Memory B cell (primary cell): ENCODE data around the gene TDP2.
"Not testable (repeated sequence)": the region's sequence is repeated elsewhere in the genome, so short reads cannot be mapped to it uniquely, and the experiment has no call there.

ENCODE experiments used
- ATAC-seq: fragments of 150-1000 bp; cut with Tn5 transposase; 2 replicates; pipeline ENCODE4 v1.10.0; 2021; ENCODE audit warnings: low read depth, mild to moderate bottlenecking, moderate library complexity
- DNase-seq, 2 donors: peaks; one replicate each; pipeline ENCODE4 v3.0.0; 2022; ENCODE audit warnings: low spot score in 2 of 2
- H3K27ac Mint-ChIP-seq: one replicate; pipeline ENCODE4 v1.8.0; 2022; ENCODE audit warnings: mild to moderate bottlenecking, moderate library complexity, mixed read lengths
- H3K27me3 Mint-ChIP-seq: one replicate; pipeline ENCODE4 v1.8.0; 2022; ENCODE audit warnings: mixed read lengths
- H3K36me3 Mint-ChIP-seq: one replicate; pipeline ENCODE4 v1.8.0; 2022; ENCODE audit warnings: mild to moderate bottlenecking, mixed read lengths
- H3K4me1 Mint-ChIP-seq: one replicate; pipeline ENCODE4 v1.8.0; 2022; ENCODE audit warnings: mixed read lengths
- H3K4me3 Mint-ChIP-seq: one replicate; pipeline ENCODE4 v1.8.0; 2022; ENCODE audit warnings: mild to moderate bottlenecking, moderate library complexity, mixed read lengths
- H3K9me3 Mint-ChIP-seq: one replicate; pipeline ENCODE4 v1.8.0; 2022; ENCODE audit warnings: mixed read lengths

Gene TDP2

GRCh38 chr6:24648276-24648675 is 18.4 kb downstream of the TDP2 start:
- Mint-ChIP-seq H3K4me1 (peaks cover 26% of the 10 kb centered on the region), H3K4me3 (no peak overlapping the region), H3K36me3 (peaks cover 14% of the 10 kb centered on the region), H3K27ac (peak overlapping the region; percentile 69), H3K9me3 (no peaks in the 10 kb centered on the region), H3K27me3 (no peaks in the 10 kb centered on the region)
- no peak for DNase-seq
- no peak for ATAC-seq

GRCh38 chr6:24646771-24647170 is 19.9 kb downstream of the TDP2 start:
- DNase-seq (no peak), ATAC-seq (no peak)
- no peaks in the 10 kb centered on the region for H3K27me3 Mint-ChIP-seq
- peaks cover 2% of the 10 kb centered on the region for H3K36me3 Mint-ChIP-seq
- peak overlapping the region; percentile 96 for H3K4me3 Mint-ChIP-seq
- H3K9me3 Mint-ChIP-seq = no peaks in the 10 kb centered on the region
- H3K27ac Mint-ChIP-seq = peak overlapping the region; percentile 95
- H3K4me1 Mint-ChIP-seq = peaks cover 21% of the 10 kb centered on the region

GRCh38 chr6:24644377-24644776 is 22.3 kb downstream of the TDP2 start:
- Mint-ChIP-seq H3K27me3 (no peaks in the 10 kb centered on the region), H3K4me3 (no peak overlapping the region), H3K36me3 (no peaks in the 10 kb centered on the region), H3K9me3 (no peaks in the 10 kb centered on the region), H3K27ac (no peak overlapping the region), H3K4me1 (peaks cover 15% of the 10 kb centered on the region)
- DNase-seq (no peak), ATAC-seq (no peak)

GRCh38 chr6:24643920-24644319 is 22.8 kb downstream of the TDP2 start:
- peaks cover 2% of the 10 kb centered on the region for H3K36me3 Mint-ChIP-seq
- H3K9me3 Mint-ChIP-seq = peaks cover 2% of the 10 kb centered on the region
- no peaks in the 10 kb centered on the region for H3K27me3 Mint-ChIP-seq
- H3K27ac Mint-ChIP-seq = no peak overlapping the region
- DNase-seq (no peak), ATAC-seq (no peak)
- no peak overlapping the region for H3K4me3 Mint-ChIP-seq
- peaks cover 15% of the 10 kb centered on the region for H3K4me1 Mint-ChIP-seq

GRCh38 chr6:24642061-24642460 is 24.6 kb downstream of the TDP2 start:
- peaks cover 5% of the 10 kb centered on the region for H3K36me3 Mint-ChIP-seq
- no peak overlapping the region for H3K27ac Mint-ChIP-seq
- no peak for DNase-seq
- no peak for ATAC-seq
- H3K4me1 Mint-ChIP-seq = peaks cover 12% of the 10 kb centered on the region
- H3K9me3 Mint-ChIP-seq = peaks cover 2% of the 10 kb centered on the region
- no peaks in the 10 kb centered on the region for H3K27me3 Mint-ChIP-seq
- no peak overlapping the region for H3K4me3 Mint-ChIP-seq

GRCh38 chr6:24640631-24641030 is 26.1 kb downstream of the TDP2 start:
- H3K9me3 Mint-ChIP-seq, H3K4me1 Mint-ChIP-seq, H3K36me3 Mint-ChIP-seq, H3K27ac Mint-ChIP-seq, DNase-seq, H3K27me3 Mint-ChIP-seq, ATAC-seq, H3K4me3 Mint-ChIP-seq: not testable (repeated sequence)

GRCh38 chr6:24640166-24640565 is 26.5 kb downstream of the TDP2 start:
- Mint-ChIP-seq H3K9me3 (peaks cover 4% of the 10 kb centered on the region), H3K27me3 (no peaks in the 10 kb centered on the region), H3K4me1 (peaks cover under 1% of the 10 kb centered on the region), H3K36me3 (peaks cover 10% of the 10 kb centered on the region), H3K27ac (no peak overlapping the region), H3K4me3 (no peak overlapping the region)
- ATAC-seq (no peak), DNase-seq (no peak)

GRCh38 chr6:24636681-24637080 is 30.0 kb downstream of the TDP2 start:
- Mint-ChIP-seq H3K4me3 (no peak overlapping the region), H3K4me1 (no peaks in the 10 kb centered on the region)
- DNase-seq = no peak

GRCh38 chr6:24632573-24632972 is 34.1 kb downstream of the TDP2 start:
- DNase-seq (no peak), ATAC-seq (no peak)
- Mint-ChIP-seq H3K27me3 (no peaks in the 10 kb centered on the region), H3K4me1 (no peaks in the 10 kb centered on the region), H3K4me3 (no peak overlapping the region), H3K27ac (peak overlapping the region; percentile 8), H3K36me3 (peaks cover 5% of the 10 kb centered on the region), H3K9me3 (peaks cover 2% of the 10 kb centered on the region)

More at GRCh38 chr6:24636681-24637080, 30.0 kb downstream of the TDP2 start:
- no peak overlapping the region for H3K27ac Mint-ChIP-seq
- ATAC-seq = no peak
- H3K9me3 Mint-ChIP-seq = peaks cover 4% of the 10 kb centered on the region
- peaks cover 10% of the 10 kb centered on the region for H3K36me3 Mint-ChIP-seq
- no peaks in the 10 kb centered on the region for H3K27me3 Mint-ChIP-seq

- H3K27ac Mint-ChIP-seq = no peak overlapping the region
- H3K36me3 Mint-ChIP-seq = peaks cover 5% of the 10 kb centered on the region
- H3K9me3 Mint-ChIP-seq = peaks cover 2% of the 10 kb centered on the region
- no peak overlapping the region for H3K4me3 Mint-ChIP-seq
- DNase-seq (no peak), ATAC-seq (no peak)
- H3K4me1 Mint-ChIP-seq = no peaks in the 10 kb centered on the region
- H3K27me3 Mint-ChIP-seq = no peaks in the 10 kb centered on the region
Measured at GRCh38 chr6:24631671-24632070, 35.0 kb downstream of the TDP2 start.

GRCh38 chr6:24630856-24631505 is 35.7 kb downstream of the TDP2 start:
- no peak for ATAC-seq
- no peak overlapping the region for H3K27ac Mint-ChIP-seq
- no peaks in the 10 kb centered on the region for H3K27me3 Mint-ChIP-seq
- no peak for DNase-seq
- peaks cover 3% of the 10 kb centered on the region for H3K36me3 Mint-ChIP-seq
- no peaks in the 10 kb centered on the region for H3K4me1 Mint-ChIP-seq
- no peak overlapping the region for H3K4me3 Mint-ChIP-seq
- H3K9me3 Mint-ChIP-seq = peaks cover 2% of the 10 kb centered on the region

- no peaks in the 10 kb centered on the region for H3K4me1 Mint-ChIP-seq
- ATAC-seq = no peak
- H3K27me3 Mint-ChIP-seq = no peaks in the 10 kb centered on the region
- H3K4me3 Mint-ChIP-seq = no peak overlapping the region
- H3K36me3 Mint-ChIP-seq = peaks cover 5% of the 10 kb centered on the region
- H3K9me3 Mint-ChIP-seq = no peaks in the 10 kb centered on the region
- H3K27ac Mint-ChIP-seq = no peak overlapping the region
- DNase-seq = no peak
Measured at GRCh38 chr6:24621626-24622289, 44.9 kb downstream of the TDP2 start.

GRCh38 chr6:24620637-24621036 is 46.1 kb downstream of the TDP2 start:
- H3K4me3 Mint-ChIP-seq = no peak overlapping the region
- H3K27me3 Mint-ChIP-seq = no peaks in the 10 kb centered on the region
- H3K36me3 Mint-ChIP-seq = peaks cover 4% of the 10 kb centered on the region
- ATAC-seq (no peak), DNase-seq (no peak)
- H3K9me3 Mint-ChIP-seq = no peaks in the 10 kb centered on the region
- no peak overlapping the region for H3K27ac Mint-ChIP-seq
- no peaks in the 10 kb centered on the region for H3K4me1 Mint-ChIP-seq

- no peak for DNase-seq
- no peak overlapping the region for H3K4me3 Mint-ChIP-seq
- no peaks in the 10 kb centered on the region for H3K4me1 Mint-ChIP-seq
- peaks cover 4% of the 10 kb centered on the region for H3K36me3 Mint-ChIP-seq
- no peak for ATAC-seq
- H3K27me3 Mint-ChIP-seq = no peaks in the 10 kb centered on the region
- H3K27ac Mint-ChIP-seq = no peak overlapping the region
- no peaks in the 10 kb centered on the region for H3K9me3 Mint-ChIP-seq
Measured at GRCh38 chr6:24619661-24620060, 47.0 kb downstream of the TDP2 start.

GRCh38 chr6:24614648-24615047 is 52.1 kb downstream of the TDP2 start:
- Mint-ChIP-seq H3K4me3 (no peak overlapping the region), H3K4me1 (no peaks in the 10 kb centered on the region), H3K27me3 (no peaks in the 10 kb centered on the region), H3K27ac (no peak overlapping the region), H3K36me3 (peaks cover 4% of the 10 kb centered on the region), H3K9me3 (no peaks in the 10 kb centered on the region)
- DNase-seq = no peak
- no peak for ATAC-seq
